HG02870 (cell line): ENCODE data around the gene SNRPD1.
"Not testable (repeated sequence)": the region's sequence is repeated elsewhere in the genome, so short reads cannot be mapped to it uniquely, and the experiment has no call there.

ENCODE experiments used
- ATAC-seq: cut with Tn5 transposase; IDR thresholded peaks from one replicate; pipeline ENCODE4 v1.9.1; 2021; ENCODE audit warnings: mild to moderate bottlenecking, moderate library complexity; ENCODE audit not compliant: unreplicated experiment

Gene SNRPD1

GRCh38 chr18:21612125-21613039 is at the start of gene SNRPD1:
Gene SNRPD1 (plus strand): TSS chr18:21612314. CDS start chr18:21612430, 116 bp downstream.
- peak; percentile 97 for ATAC-seq

- no peak for ATAC-seq
These were observed 40.3 kb upstream of the SNRPD1 start for GRCh38 chr18:21571772-21572171.

- no peak for ATAC-seq
These were observed 36.5 kb upstream of the SNRPD1 start for GRCh38 chr18:21575656-21576055.

GRCh38 chr18:21584391-21584790 is 27.7 kb upstream of the SNRPD1 start:
- ATAC-seq, result no peak

GRCh38 chr18:21592361-21592760 is 19.8 kb upstream of the SNRPD1 start:
- ATAC-seq, result not testable (repeated sequence)

GRCh38 chr18:21593540-21594257 is 18.4 kb upstream of the SNRPD1 start:
- ATAC-seq, result no peak

- ATAC-seq, result no peak
These were observed 14.5 kb upstream of the SNRPD1 start for GRCh38 chr18:21597620-21598019.

- ATAC-seq, result no peak
These were observed 13.2 kb upstream of the SNRPD1 start for GRCh38 chr18:21598726-21599584.

- ATAC-seq, result peak; percentile 43
These were observed 12.3 kb upstream of the SNRPD1 start for GRCh38 chr18:21599585-21600525.

GRCh38 chr18:21600526-21601410 is 11.3 kb upstream of the SNRPD1 start, which contains the start of gene ESCO1:
Gene ESCO1 (minus strand): TSS chr18:21600704. CDS start chr18:21574843, 25,861 bp downstream.
- ATAC-seq, result peak; percentile 82

GRCh38 chr18:21602299-21602587 is 9.9 kb upstream of the SNRPD1 start:
- ATAC-seq, result no peak

GRCh38 chr18:21604671-21605070 is 7.4 kb upstream of the SNRPD1 start:
- ATAC-seq, result no peak

GRCh38 chr18:21605213-21605612 is 6.9 kb upstream of the SNRPD1 start:
- no peak for ATAC-seq

- not testable (repeated sequence) for ATAC-seq
These were observed 551 bp upstream of the SNRPD1 start for GRCh38 chr18:21611401-21612124.

GRCh38 chr18:21621640-21622039 is 9.5 kb downstream of the SNRPD1 start:
- not testable (repeated sequence) for ATAC-seq

- ATAC-seq, result peak; percentile 97
These were observed 17.1 kb downstream of the SNRPD1 start for GRCh38 chr18:21629089-21629832.

GRCh38 chr18:21632393-21632792 is 20.3 kb downstream of the SNRPD1 start:
- no peak for ATAC-seq
